GM18498 (cell line): ENCODE measurements around the gene PDE11A.

Experiments used
- ATAC-seq: cut with Tn5 transposase; IDR thresholded peaks from one replicate; pipeline ENCODE4 v1.9.1; 2021; ENCODE audit warnings: mild to moderate bottlenecking, moderate library complexity; ENCODE audit not compliant: unreplicated experiment

The PDE11A gene

DNA sequence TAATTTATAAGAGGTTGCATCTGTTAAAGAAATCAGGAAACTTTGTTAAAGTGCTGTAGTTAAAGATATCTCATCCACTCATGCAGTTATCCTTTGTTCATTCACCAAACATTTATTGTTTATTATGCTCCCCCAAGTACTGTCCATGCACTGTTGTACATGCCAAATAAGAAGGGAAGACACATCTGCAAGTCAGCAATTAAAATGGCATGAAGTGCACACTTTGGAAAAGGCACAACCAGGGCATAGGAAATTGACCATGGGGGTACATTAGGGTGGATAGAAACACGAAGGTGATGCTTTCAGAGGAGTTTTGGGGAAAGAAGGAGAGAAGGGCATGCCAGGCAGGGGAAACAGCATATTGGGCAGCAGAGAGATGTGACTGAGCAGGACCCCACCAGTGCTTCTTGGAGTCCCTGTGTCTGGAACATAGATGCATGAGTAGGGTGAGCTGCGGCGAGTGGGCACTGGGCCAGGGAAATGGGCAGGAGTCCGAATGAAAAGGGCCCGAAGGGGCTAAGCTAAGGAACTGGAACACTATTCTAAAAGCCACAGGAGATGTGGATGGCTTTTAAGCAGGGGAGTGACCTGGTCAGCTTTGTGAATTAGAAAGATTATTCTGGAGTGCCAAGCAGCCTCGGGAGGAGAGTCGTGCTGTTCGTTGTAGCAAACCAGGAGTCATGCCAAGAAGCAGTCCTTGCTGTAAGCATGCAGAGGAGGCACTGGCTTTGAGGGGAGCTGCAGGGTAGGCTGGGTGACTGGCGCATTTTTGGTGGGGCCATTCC, 363.7 kb downstream of the PDE11A start:
- ATAC-seq: no peak

DNA sequence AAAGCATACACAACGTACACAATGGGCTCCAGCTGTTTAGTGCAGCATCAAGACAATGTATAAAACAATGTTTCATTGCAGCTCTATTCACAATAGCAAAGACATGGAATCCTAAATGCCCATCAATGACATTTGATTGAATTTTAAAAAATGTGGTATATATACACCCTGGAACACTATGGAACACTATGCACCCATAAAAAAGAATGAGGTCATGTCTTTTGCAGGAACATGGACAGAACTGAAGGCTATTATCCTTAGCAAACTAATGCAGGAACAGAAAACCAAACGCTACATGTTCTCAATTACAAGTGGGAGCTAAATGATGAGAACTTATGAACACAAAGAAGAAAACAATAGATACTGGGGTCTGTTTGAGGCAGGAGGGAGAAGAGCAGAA, 364.5 kb downstream of the PDE11A start:
- no peak for ATAC-seq

GRCh38 chr2:177705511-177706173, 366.9 kb downstream of the PDE11A start:
- ATAC-seq: no peak

GRCh38 chr2:177703159-177703558, 369.4 kb downstream of the PDE11A start:
- no peak for ATAC-seq

- ATAC-seq: no peak
These were observed 374.3 kb downstream of the PDE11A start for GRCh38 chr2:177698281-177698680.

- no peak for ATAC-seq
These were observed 378.2 kb downstream of the PDE11A start for GRCh38 chr2:177694348-177694747.

DNA sequence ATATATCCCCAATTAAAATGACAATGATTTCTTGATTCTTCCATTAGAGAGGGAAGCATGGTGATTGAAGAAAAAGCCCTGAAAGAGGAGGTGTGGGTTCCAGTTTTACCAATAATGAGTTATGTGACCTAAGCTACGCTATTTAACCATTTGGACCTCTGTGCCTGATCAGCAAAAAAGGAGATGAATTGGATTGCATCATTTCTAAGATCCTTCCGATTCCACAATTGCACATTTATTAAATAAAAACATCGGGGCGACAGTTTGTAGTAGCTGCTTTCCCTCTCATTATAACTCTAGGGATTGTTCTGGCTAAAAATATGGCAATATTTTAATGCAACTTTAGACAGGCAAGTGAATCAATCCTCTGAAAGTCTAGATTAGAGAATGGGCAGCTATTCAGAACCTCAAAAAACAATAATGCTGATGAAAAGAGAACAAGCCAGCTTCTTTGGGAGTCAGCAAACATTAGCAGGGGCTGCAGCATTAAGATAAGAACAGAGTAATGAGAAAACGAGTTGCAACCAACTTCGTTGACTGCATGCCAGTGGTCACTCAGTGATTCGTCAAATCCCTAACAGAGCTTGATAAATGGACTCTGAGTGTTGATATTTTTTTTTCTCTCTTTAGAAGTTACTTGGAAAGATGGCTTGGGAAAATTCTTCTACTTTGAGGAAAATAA, 378.8 kb downstream of the PDE11A start:
- no peak for ATAC-seq

DNA sequence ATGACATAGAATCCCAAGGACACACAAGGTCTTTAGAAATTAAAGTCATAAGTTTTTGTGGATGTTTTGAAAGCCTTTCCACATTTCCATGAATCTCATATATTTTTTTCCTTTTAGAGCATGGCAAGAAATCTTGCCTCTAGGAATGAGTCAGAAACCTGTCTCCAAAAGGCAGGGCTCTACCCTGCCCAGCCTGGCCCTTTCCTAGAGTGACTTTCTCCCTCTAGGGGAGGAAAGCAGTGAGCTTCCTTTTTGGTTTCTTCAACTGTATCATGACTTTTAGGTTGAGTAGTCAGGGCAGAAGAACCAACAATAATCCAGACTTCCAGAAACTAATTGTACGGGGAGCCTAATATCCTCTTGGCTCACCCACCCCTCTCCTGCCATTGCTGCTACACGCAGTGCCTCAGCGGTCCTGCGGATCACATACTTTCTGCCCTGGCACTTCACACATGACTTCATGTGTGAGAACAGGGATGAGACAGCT, 379.8 kb downstream of the PDE11A start:
- no peak for ATAC-seq

DNA sequence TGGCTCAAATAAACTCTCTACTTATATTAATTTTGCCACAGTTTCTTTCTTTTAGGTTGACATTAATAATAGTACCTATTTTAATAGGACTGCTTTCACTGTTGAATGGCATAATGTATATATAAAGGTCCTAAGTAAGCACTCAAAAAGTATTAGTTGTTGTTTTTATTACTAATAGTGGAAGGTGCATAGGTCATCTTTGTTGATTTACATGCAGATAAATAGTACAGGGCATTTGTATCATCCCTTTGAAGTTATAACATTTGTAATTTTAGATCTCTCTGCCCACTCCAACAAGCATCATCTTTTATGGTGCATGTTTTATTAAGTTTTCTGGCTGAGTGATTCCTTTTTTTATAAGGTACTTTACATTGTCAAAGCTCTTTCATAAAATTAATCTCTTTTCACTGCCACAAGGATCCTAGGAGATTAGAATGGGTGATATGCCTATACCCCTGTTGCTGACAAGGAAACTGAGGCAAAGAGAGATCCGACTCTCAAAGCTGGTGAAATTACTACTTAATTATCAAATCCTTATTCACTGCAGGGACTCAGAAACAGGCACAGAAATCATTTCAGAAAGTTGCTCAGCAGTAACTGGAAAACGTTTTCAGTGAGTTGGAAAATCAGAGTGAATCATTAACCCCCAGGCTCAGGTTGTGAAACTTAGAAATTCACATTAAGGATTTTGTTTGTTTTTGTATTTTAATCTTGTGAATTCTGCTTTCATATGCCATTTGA, 380.4 kb downstream of the PDE11A start:
- no peak for ATAC-seq

DNA sequence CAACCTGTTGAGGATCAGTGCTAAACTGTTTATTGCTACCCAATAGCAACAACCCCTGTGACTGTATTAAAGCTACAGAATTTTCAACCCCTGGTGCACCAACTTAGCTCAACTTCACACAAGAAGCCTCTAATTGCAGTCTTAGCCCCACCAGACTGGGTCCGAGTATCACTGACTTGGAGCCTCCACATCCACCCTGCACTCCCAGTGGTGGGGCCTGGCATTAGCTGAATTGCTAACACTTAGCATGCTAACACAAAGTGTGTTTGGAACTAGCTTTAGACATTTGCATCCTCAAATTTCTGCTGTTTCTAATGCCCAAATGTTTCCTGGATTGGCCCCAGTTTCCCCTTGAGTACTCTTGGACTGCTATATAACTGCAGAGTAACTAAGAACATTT, 381.4 kb downstream of the PDE11A start:
- ATAC-seq: no peak

GRCh38 chr2:177689623-177690022, 383.0 kb downstream of the PDE11A start:
- no peak for ATAC-seq

- ATAC-seq: no peak
These were observed 383.7 kb downstream of the PDE11A start for GRCh38 chr2:177688844-177689243.

DNA sequence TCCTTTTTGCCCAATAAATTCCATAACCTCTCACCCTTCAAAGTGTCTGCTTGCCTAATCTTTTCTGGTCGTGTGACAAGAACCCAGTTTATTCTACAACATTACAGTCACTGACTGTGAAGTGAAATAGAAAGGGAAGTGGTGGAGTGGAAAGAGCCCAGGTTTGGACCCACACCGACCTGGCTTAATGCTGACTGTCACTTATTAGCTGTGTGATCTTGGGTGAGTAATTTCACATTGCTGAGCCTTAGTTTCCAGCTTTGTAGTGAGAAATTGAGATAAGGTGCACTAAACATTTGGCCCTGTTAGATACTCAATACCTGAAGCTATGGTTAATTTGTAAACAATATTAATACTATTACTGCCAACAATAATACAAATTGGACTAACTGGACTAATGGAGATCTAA, 388.9 kb downstream of the PDE11A start:
- ATAC-seq: no peak

DNA sequence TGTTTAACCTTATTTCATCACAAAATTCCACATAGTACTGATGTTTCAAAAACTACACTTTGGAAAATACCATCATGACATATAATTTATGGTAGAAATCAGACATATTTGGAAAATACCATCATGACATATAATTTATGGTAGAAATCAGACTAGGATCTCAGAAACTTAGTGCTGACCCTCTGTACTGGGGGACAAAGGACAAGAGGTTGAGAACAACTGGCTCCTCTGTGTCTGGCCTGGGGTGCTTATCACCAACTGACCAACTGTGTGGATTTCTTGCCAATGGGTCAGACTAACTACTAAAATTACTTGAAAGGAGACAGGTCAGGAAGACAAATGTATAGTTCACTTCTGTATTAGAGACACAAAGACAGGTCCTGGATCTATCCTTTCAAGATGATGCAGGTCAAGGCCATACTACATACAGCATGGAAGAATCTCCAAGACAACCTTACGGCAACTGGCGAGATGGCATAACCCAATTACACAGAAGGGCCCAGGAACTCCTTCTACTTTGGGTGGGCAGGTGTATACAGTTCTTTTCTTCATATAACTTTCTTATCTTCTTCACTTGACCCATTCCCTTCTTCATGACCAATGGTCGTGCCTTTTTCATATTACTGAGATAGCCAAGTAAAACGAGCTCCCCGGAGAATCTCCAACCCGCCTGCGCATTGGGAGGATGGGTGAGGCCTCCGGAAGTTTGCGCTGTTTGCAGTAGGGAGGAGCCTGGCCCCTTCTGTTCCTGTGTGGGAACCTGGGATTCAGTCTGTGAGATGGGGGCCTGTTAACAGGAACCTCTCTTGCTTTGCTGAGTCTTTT, 389.5 kb downstream of the PDE11A start:
- ATAC-seq: no peak

GRCh38 chr2:177682006-177682405, 390.6 kb downstream of the PDE11A start:
- ATAC-seq: no peak

GRCh38 chr2:177680866-177681712, 391.5 kb downstream of the PDE11A start:
- no peak for ATAC-seq

- ATAC-seq: no peak
These were observed 392.7 kb downstream of the PDE11A start for GRCh38 chr2:177679611-177680605.

DNA sequence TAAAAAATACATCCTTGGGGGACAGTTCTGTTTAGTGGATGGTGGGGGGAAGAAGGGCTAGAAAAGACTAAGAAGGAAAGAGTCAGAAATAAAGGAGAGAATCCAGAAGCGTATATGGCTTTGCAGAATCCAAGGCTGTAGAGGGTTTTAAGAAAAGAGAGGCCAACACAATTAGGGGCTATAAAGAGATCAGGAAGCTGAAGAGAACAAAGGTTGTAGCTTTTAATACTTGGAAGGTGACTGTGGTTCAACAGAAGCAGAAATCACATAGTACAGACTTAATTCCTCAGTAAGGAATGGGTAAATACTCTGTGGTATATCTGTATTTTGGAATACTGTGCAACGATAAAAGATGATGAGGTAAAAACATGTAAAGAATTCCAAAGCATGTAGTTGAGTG, 393.6 kb downstream of the PDE11A start:
- ATAC-seq: no peak
